HG03139 (cell line): Measurements from ENCODE around the gene VAMP4.
"Not testable (repeated sequence)": the region's sequence is repeated elsewhere in the genome, so short reads cannot be mapped to it uniquely, and the experiment has no call there.

Experiments
- ATAC-seq: cut with Tn5 transposase; IDR thresholded peaks from one replicate; pipeline ENCODE4 v1.9.1; 2021; ENCODE audit not compliant: unreplicated experiment

The VAMP4 gene

GRCh38 chr1:171707583-171707982 lies 34.3 kb downstream of the VAMP4 start:
- no peak for ATAC-seq

- no peak for ATAC-seq
Measured at GRCh38 chr1:171702598-171702997, 39.3 kb downstream of the VAMP4 start.

- ATAC-seq = no peak
Measured at GRCh38 chr1:171699531-171699930, 42.3 kb downstream of the VAMP4 start.

- ATAC-seq = not testable (repeated sequence)
Measured at GRCh38 chr1:171695772-171696171, 46.1 kb downstream of the VAMP4 start.

GRCh38 chr1:171693541-171693940 lies 48.3 kb downstream of the VAMP4 start:
- ATAC-seq = not testable (repeated sequence)

- no peak for ATAC-seq
Measured at GRCh38 chr1:171683870-171684269, 58.0 kb downstream of the VAMP4 start.

- no peak for ATAC-seq
Measured at GRCh38 chr1:171680339-171680738, 61.5 kb downstream of the VAMP4 start.

GRCh38 chr1:171676823-171677222 lies 65.0 kb downstream of the VAMP4 start:
- no peak for ATAC-seq

GRCh38 chr1:171674431-171675405 lies 67.1 kb downstream of the VAMP4 start:
- no peak for ATAC-seq

GRCh38 chr1:171670739-171671138 lies 71.1 kb downstream of the VAMP4 start:
- ATAC-seq = no peak

GRCh38 chr1:171668372-171668771 lies 73.5 kb downstream of the VAMP4 start:
- no peak for ATAC-seq

- no peak for ATAC-seq
Measured at GRCh38 chr1:171666114-171666769, 75.6 kb downstream of the VAMP4 start.

- no peak for ATAC-seq
Measured at GRCh38 chr1:171664976-171665375, 76.9 kb downstream of the VAMP4 start.

GRCh38 chr1:171663854-171664575 lies 77.8 kb downstream of the VAMP4 start:
- no peak for ATAC-seq

- ATAC-seq = no peak
Measured at GRCh38 chr1:171663036-171663853, 78.6 kb downstream of the VAMP4 start.

- ATAC-seq = no peak
Measured at GRCh38 chr1:171661076-171661650, 80.7 kb downstream of the VAMP4 start.

- ATAC-seq = not testable (repeated sequence)
Measured at GRCh38 chr1:171656206-171656605, 85.7 kb downstream of the VAMP4 start.

- ATAC-seq = no peak
Measured at GRCh38 chr1:171655746-171656116, 86.1 kb downstream of the VAMP4 start.

- peak; percentile 92 for ATAC-seq
Measured at GRCh38 chr1:171654942-171655745, 86.7 kb downstream of the VAMP4 start.
